HG02884 (cell line): Measurements from ENCODE around the gene SLC9A1.

ENCODE experiments used
- ATAC-seq: cut with Tn5 transposase; IDR thresholded peaks from one replicate; pipeline ENCODE4 v1.9.1; 2021; ENCODE audit warnings: mild to moderate bottlenecking, moderate library complexity; ENCODE audit not compliant: unreplicated experiment

Gene SLC9A1

GRCh38 chr1:27108588-27108987 lies 46.3 kb downstream of the SLC9A1 start:
- ATAC-seq, result no peak

DNA sequence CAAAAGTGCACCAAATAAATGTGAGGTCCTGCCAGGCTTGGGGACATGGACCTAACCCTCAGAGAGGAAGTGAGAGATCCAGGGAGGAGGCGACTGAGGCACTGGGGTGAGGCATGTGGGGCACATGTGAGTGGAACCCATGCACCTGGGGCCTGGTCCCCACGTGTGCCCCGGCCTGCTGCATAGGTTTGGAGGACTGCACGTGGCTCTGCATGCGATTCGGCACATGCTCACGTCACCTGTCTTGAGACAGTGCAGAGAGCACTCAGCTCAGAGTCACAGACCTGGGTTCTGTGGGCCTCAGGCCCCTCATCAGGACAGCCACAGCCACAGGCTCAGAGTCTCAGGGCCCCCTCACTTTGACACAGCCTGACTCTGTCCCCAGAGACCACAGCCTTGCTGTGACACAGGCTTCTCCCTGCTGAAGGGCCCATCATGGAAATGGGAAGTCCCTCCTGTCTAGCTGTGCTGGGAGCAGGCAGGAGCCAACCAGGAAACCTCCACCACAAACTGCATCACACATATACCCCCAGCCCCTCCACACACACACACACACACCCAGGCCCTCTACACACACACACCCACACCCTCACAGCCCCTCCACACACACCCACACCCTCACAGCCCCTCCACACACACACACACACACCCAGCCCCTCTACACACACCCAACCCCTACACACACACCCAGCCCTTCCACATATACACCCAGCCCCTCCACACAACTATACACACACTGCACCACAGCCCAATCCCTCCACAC lies 48.2 kb downstream of the SLC9A1 start:
- no peak for ATAC-seq

- no peak for ATAC-seq
Observed at GRCh38 chr1:27105018-27105417, 49.9 kb downstream of the SLC9A1 start.

GRCh38 chr1:27103498-27103897 lies 51.4 kb downstream of the SLC9A1 start:
- ATAC-seq, result no peak

DNA sequence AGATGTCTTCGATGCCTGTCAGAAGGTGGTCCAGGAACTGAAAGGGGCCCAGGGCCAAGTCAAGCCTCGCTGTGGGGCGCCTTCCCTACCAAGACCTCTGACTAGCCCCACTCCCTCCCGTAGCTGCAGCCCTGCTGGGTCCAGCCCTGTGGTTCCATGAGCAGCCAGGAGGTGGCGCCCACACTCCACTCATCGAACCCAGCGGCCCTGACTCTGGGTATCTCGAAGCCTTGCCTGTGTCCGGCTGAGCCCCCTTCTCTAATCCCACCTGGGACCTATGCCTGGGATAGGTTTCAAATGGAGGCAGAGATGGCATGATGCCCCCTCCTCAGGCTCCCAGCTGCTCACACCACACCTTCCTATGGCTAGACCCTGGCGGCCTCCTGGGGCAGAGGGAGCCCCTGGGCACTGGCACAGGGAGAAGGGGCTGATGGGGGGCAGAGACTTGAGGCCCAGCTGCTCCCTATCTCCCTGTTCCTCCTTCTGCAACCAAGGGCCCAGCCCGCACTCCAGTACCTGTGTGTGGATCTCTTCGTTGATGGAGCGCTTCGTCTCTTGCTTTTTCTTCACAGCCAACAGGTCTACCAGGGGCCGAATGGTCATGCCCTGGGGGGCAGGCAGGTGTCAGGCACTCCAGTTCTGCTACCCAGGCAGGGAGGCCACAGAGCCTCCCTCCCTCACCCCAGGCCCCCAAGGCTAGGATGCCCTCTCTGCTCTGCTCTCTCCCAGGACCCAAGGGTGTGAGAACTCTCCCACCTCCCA lies 52.0 kb downstream of the SLC9A1 start:
- no peak for ATAC-seq

DNA sequence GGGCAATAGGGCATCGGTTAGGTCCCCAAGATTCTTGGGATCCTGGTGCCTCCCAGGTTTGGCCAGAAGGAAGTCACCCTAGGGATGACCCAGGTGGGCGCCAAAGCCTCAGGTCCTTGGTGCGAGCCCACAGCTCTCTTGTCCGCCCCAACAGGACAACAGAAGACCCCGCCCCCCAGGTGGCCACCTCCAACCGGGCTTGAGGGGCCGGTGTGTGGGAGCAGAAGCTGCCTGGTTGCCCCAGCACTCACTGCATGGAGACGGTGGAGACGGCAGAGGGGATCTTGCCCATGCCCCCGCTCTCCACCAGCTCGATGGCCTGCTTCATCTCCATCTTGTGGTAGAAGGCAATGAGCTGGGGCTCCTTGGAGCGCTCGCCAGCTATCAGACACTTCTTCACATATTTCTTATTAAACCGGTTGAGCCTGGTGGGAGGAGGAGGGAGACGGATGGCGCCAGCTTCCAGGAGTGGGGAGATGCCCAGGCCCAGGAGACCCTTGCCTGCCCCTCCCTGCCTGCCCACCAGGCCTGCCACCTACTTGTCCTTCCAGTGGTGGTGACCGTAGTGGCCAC lies 52.7 kb downstream of the SLC9A1 start:
- no peak for ATAC-seq

GRCh38 chr1:27101696-27102095 lies 53.2 kb downstream of the SLC9A1 start:
- no peak for ATAC-seq

GRCh38 chr1:27101054-27101491 lies 53.9 kb downstream of the SLC9A1 start:
- no peak for ATAC-seq

- no peak for ATAC-seq
Observed at GRCh38 chr1:27100335-27101053, 54.4 kb downstream of the SLC9A1 start.

DNA sequence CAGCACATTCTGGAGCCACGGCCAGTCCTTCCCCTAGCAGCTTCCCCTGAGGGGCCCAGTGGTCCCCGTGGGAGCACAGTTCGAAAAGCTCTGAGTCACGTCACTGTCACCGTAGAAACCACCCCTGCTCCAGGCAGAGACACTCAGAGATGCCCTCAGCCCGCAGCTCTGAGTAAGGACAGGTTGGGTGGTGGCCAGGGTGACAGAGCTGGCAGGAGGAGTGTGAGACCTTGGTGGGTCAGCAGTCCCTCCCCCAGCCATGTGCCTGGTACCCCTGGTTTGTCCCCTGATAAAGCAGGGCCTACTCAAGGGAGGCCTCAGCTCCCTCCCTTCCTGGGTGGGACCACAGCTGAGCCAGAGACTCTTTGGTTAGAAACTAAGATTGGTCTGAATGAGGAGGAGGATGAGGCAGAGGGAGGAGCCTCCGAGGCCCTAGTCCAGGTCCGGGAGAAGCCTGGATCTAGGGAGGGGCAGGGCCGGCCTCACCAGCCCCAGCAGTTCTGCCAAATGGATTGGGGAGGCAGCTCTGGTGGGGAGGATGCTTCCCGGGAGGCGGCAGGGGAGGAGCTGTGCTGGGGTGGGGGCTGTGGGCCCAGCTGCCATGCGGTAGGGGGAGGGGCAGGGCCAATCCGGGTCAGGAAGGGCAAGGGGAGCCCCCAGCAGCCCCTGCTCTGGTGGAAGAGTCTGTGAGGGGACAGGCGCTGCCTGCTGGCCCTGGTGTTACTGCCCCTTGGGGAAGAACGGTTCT lies 55.2 kb downstream of the SLC9A1 start:
- ATAC-seq, result no peak

DNA sequence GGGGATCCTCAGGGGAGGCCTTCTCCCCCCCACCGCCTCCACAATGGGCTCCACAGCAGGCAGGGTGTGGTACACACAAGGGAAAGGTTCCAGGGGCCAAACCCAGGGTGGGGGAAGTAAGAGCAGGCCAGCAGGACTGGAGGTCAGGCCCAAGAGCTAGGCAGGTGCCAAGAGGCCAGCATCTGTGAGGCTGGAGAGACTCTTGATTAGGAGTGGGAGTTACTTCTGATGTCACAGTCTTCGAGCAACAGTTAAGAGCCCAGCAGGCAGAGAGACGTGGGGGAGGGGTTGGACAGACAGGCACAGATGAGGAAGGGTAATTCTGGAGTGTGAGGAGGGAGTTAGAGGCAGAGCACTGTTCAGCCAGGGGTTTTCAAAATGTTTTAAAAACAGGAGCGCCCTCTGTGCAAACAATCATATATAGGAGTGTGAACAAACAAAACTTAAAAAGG lies 55.8 kb downstream of the SLC9A1 start:
- no peak for ATAC-seq

DNA sequence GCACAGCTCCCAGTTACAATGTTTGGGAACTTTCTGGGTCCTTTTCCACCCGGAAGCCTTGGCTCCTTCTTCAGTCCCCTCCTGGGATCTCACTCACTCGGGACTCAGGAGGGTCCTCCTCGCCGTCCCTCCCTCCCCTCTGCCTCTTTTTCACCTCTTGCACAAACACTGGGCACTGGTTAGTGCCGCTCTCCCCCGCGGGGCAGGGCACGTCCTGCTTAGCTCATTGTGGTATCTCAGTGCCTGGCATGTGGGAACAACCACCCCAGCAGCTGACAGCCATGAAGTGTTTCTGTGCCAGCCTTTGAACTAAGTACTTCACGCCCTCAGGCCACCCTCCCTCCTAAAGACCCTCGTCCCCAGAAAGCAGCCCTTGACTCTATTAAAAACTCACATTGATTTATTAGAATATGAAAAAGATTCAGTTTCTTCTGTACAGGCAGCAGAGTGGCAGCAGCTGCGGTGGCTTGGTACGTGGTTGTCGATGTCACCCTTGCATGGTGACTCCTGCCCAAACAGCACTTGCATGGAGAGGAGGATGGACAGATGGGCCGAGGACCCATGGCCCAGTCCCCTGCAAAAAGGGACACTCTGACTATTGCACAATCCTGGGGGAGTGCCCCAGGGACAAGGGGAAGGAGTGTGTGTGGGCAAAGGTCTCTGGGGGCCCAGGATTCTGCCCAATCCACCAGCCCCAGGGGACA lies 56.3 kb downstream of the SLC9A1 start:
- ATAC-seq, result no peak

DNA sequence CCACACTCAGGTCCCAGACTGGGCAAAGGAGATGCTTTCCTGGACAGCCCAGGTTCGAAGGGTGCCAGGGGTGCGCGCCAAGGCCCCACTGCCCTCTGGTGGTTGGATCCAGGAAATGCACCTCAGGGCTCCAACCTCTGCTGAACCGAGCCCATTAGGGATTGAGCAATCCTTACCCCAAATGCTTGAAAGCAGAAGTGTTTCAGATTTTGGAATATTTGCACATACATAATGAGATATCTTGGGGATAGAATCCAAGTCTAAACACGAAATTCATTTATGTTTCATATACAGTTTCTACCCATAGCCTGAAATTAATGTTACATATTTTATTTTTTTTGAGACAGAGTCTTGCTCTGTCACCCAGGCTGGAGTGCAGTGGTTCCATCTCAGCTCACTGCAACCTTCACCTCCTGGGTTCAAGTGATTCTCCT lies 57.4 kb downstream of the SLC9A1 start:
- ATAC-seq, result no peak

DNA sequence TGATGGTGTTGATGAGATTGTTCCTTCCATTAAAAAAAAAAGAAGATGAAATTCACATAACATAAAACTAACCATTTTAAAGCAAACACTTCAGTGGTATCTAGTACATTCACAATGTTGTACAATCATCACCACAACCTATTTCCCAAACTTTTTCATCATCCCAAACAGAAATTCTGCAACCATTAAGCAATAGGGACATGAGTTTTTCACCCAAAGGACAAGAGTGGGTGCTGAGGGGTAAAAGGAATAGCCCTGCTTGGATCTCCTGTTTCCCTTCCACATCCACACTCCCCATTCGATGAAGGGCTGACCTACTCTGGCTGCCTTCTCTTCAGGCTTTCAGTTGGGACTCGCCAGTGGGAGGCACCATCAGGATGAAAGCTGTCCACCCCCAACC lies 59.3 kb downstream of the SLC9A1 start:
- ATAC-seq, result no peak

GRCh38 chr1:27092888-27093287 lies 62.0 kb downstream of the SLC9A1 start:
- no peak for ATAC-seq

- ATAC-seq, result no peak
Observed at GRCh38 chr1:27090911-27091310, 64.0 kb downstream of the SLC9A1 start.

DNA sequence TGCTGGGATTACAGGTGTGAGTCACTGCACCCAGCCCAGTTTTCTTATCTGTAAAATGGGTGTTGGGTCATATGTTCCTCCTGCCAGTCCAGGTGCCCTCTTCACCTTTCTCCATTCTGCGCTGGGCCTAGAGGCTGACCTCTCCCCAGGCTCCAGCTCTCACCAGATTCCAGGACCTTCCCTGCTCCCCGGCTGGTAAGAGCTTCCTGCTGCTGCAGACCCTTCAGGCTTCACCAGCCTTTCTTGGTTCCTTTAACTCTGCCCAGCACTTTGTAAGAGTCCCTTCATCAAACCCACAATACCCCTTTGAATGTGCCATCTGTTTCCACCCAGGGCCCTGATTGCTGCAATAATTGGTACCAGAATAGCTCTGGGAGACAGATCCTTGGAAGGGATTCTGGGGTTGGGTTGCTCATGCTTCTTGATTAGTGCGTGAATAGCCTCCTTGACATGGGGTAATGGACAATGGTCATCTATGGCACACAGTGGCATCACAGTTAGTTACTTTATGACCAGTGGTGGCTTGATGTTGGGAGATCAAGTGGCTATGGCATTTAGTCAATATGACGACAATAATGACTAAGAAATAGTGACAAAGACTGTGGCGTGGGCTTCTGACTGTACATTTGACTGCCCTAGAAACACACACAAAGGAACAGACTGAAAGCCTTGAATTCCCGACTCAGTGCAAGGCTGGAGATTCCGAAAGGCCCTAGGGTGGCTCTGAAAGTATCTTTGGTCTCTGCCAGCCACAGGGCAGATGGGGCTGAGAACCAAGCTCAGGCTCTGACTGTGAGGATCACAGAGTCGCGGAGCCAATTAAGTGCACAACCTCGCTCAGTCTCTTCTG lies 67.3 kb downstream of the SLC9A1 start:
- no peak for ATAC-seq

DNA sequence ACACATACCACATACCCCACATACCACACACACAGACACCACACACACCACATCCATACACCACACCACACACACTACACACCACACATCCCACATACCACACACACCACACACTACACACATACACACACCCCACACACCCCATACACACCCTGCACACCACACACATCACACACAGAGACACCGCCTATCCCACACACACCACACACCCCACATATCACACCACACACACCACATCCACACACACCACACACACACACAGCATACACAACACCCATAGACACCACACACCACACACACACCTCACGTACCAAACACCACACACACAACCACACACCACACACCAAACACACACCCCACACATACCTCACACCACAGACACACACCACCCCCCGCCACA lies 68.3 kb downstream of the SLC9A1 start:
- no peak for ATAC-seq

GRCh38 chr1:27086026-27086425 lies 68.9 kb downstream of the SLC9A1 start:
- no peak for ATAC-seq
